Hematopoietic multipotent progenitor cell treated with erythropoietin and hydrocortisone succinate and interleukin-3 and kit ligand, for 17 days (in vitro differentiated cells): ENCODE data around the gene SH2D3C.

Source experiments
- DNase-seq: peaks from one replicate; pipeline ENCODE4 v3.0.0-alpha.2; 2015; ENCODE audit warnings: low spot score

The SH2D3C gene

GRCh38 chr9:127738666-127739065 is 39.8 kb downstream of the SH2D3C start:
- no peak for DNase-seq

- DNase-seq = no peak
These were observed 42.8 kb downstream of the SH2D3C start for GRCh38 chr9:127735530-127736185.

GRCh38 chr9:127734747-127735529 is 43.5 kb downstream of the SH2D3C start, which contains the start of gene TOR2A:
Gene TOR2A, minus strand, starts transcription at chr9:127735294. Its CDS starts 24 bp downstream, at chr9:127735270.
- peak; percentile 98 for DNase-seq

GRCh38 chr9:127734247-127734746 is 44.2 kb downstream of the SH2D3C start:
- DNase-seq = no peak

GRCh38 chr9:127733614-127734013 is 44.9 kb downstream of the SH2D3C start:
- no peak for DNase-seq

- DNase-seq = no peak
These were observed 46.0 kb downstream of the SH2D3C start for GRCh38 chr9:127732444-127732843.

- DNase-seq = no peak
These were observed 46.5 kb downstream of the SH2D3C start for GRCh38 chr9:127731938-127732337.

GRCh38 chr9:127730799-127731410 is 47.6 kb downstream of the SH2D3C start:
- DNase-seq = no peak

- no peak for DNase-seq
These were observed 48.2 kb downstream of the SH2D3C start for GRCh38 chr9:127730262-127730661.

- DNase-seq = no peak
These were observed 48.8 kb downstream of the SH2D3C start for GRCh38 chr9:127729522-127730256.

- no peak for DNase-seq
These were observed 49.7 kb downstream of the SH2D3C start for GRCh38 chr9:127728808-127729207.

- no peak for DNase-seq
These were observed 51.6 kb downstream of the SH2D3C start for GRCh38 chr9:127726871-127727270.

- DNase-seq = no peak
These were observed 54.5 kb downstream of the SH2D3C start for GRCh38 chr9:127724012-127724411.

- no peak for DNase-seq
These were observed 55.0 kb downstream of the SH2D3C start for GRCh38 chr9:127723444-127723843.

- no peak for DNase-seq
These were observed 55.5 kb downstream of the SH2D3C start for GRCh38 chr9:127723013-127723412.

- no peak for DNase-seq
These were observed 56.3 kb downstream of the SH2D3C start for GRCh38 chr9:127722055-127722745.

- no peak for DNase-seq
These were observed 57.1 kb downstream of the SH2D3C start for GRCh38 chr9:127721391-127721821.

GRCh38 chr9:127720865-127721227 is 57.6 kb downstream of the SH2D3C start:
- DNase-seq = no peak

- DNase-seq = no peak
These were observed 58.2 kb downstream of the SH2D3C start for GRCh38 chr9:127720031-127720864.

- no peak for DNase-seq
These were observed 60.7 kb downstream of the SH2D3C start for GRCh38 chr9:127717766-127718165.

- no peak for DNase-seq
These were observed 62.1 kb downstream of the SH2D3C start for GRCh38 chr9:127716412-127716811.
